ENCODE data around the gene MYL12B.

DNA sequence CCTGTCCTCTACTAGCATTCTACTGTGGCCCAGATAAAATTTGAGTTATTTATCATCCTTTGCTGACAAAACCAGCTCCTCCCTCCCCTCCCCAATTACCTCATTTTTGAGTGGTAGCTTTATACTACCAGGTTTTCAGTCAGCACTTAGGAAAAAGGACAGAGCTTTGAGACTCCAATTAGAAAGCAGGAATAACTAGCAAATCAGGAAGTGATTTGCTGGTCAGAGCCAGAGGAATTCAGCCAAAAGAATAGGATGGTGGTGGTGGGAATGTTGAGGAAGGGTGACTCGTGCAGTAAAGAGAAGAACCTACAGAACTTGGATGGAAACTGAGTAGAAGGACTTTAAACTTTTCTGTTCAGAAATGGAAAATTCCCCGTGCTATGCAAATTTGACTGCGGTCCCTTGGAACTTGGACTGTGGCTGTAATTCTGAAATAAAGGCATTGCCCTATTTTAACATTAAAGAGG, 3.7 kb downstream of the MYL12B start:
- TF ChIP-seq, protein P1, sequence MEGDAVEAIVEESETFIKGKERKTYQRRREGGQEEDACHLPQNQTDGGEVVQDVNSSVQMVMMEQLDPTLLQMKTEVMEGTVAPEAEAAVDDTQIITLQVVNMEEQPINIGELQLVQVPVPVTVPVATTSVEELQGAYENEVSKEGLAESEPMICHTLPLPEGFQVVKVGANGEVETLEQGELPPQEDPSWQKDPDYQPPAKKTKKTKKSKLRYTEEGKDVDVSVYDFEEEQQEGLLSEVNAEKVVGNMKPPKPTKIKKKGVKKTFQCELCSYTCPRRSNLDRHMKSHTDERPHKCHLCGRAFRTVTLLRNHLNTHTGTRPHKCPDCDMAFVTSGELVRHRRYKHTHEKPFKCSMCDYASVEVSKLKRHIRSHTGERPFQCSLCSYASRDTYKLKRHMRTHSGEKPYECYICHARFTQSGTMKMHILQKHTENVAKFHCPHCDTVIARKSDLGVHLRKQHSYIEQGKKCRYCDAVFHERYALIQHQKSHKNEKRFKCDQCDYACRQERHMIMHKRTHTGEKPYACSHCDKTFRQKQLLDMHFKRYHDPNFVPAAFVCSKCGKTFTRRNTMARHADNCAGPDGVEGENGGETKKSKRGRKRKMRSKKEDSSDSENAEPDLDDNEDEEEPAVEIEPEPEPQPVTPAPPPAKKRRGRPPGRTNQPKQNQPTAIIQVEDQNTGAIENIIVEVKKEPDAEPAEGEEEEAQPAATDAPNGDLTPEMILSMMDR (IDR thresholded peaks at IDR 0.05) = no peak
- TF ChIP-seq POLR2A (IDR thresholded peaks at IDR 0.05) = no peak

Measured in adrenal gland (tissue), 5 donors.